Type B pancreatic cell (in vitro differentiated cells): ENCODE data around the gene OTULINL. TPM values are rescaled to one million over a fixed set of nuclear protein-coding genes. Genes with fewer than 3 reads are reported as not detected.
"Not testable (repeated sequence)": the region's sequence is repeated elsewhere in the genome, so short reads cannot be mapped to it uniquely, and the experiment has no call there.

Experiments
- DNase-seq: peaks from one replicate; pipeline ENCODE4 v3.0.0; 2021; ENCODE audit warnings: mixed read lengths; ENCODE audit not compliant: unreplicated experiment; ENCODE audit errors: extremely low spot score
- H3K27ac Mint-ChIP-seq: 2 replicates; pipeline ENCODE4 v1.8.0; 2021; ENCODE audit warnings: mild to moderate bottlenecking, mixed read lengths
- H3K27me3 Mint-ChIP-seq: 2 replicates; pipeline ENCODE4 v1.8.0; 2021; ENCODE audit warnings: mixed read lengths
- H3K36me3 Mint-ChIP-seq: 2 replicates; pipeline ENCODE4 v1.8.0; 2021; ENCODE audit warnings: mixed read lengths
- H3K4me1 Mint-ChIP-seq: one replicate; pipeline ENCODE4 v1.8.0; 2021; ENCODE audit warnings: mixed read lengths; ENCODE audit not compliant: unreplicated experiment
- H3K4me3 Mint-ChIP-seq: 2 replicates; pipeline ENCODE4 v1.8.0; 2021; ENCODE audit warnings: mild to moderate bottlenecking, mixed read lengths
- H3K9me3 Mint-ChIP-seq: 2 replicates; pipeline ENCODE4 v1.8.0; 2021; ENCODE audit warnings: mixed read lengths
- total RNA-seq: library from RNA; stranded (reverse); gene quantifications from 2 replicates; pipeline ENCODE4 v1.2.1, GENCODE V29; 2021; ENCODE audit warnings: low replicate concordance
- TF ChIP-seq, protein P1 (sequence below): fragments of 200-600 bp; sonication (generic); conservative IDR thresholded peaks from 2 replicates; pipeline ENCODE4 v1.5.0; 2021; ENCODE audit warnings: antibody characterized with exemption, mild to moderate bottlenecking

The OTULINL gene
- total RNA-seq, 1 donor from 2014 or later = 7.1 TPM

GRCh38 chr5:14547666-14548065 is 33.9 kb upstream of the OTULINL start:
- no peak overlapping the region for H3K4me3 Mint-ChIP-seq
- H3K4me1 Mint-ChIP-seq = no peaks in the 10 kb centered on the region
- no peaks in the 10 kb centered on the region for H3K36me3 Mint-ChIP-seq
- no peak overlapping the region for H3K27ac Mint-ChIP-seq
- peaks cover 5% of the 10 kb centered on the region for H3K9me3 Mint-ChIP-seq
- peaks cover 6% of the 10 kb centered on the region for H3K27me3 Mint-ChIP-seq
- TF ChIP-seq, protein P1, sequence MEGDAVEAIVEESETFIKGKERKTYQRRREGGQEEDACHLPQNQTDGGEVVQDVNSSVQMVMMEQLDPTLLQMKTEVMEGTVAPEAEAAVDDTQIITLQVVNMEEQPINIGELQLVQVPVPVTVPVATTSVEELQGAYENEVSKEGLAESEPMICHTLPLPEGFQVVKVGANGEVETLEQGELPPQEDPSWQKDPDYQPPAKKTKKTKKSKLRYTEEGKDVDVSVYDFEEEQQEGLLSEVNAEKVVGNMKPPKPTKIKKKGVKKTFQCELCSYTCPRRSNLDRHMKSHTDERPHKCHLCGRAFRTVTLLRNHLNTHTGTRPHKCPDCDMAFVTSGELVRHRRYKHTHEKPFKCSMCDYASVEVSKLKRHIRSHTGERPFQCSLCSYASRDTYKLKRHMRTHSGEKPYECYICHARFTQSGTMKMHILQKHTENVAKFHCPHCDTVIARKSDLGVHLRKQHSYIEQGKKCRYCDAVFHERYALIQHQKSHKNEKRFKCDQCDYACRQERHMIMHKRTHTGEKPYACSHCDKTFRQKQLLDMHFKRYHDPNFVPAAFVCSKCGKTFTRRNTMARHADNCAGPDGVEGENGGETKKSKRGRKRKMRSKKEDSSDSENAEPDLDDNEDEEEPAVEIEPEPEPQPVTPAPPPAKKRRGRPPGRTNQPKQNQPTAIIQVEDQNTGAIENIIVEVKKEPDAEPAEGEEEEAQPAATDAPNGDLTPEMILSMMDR = no peak
- no peak for DNase-seq

DNA sequence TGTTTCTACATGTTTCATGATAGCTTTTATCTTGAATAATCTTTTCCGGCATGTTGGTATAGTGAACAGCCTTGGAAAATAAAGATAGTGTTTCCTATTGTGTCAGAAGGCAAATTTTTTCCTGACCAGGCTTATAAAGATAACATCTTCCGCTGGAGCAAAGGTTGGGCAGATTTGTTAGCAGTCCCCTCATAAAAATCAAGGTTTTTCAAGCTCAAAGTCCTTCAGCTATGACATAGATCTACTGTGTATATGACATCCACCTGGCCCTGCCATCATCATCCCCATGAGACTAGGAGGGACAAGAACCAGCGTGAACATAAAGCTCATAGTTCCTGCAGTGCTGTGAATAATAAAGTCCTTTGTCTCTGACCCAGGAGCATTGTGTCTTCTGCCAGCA is 30.4 kb upstream of the OTULINL start:
- Mint-ChIP-seq H3K36me3 (no peaks in the 10 kb centered on the region), H3K4me1 (no peaks in the 10 kb centered on the region), H3K27me3 (peaks cover 9% of the 10 kb centered on the region), H3K4me3 (no peak overlapping the region), H3K27ac (no peak overlapping the region), H3K9me3 (peaks cover 5% of the 10 kb centered on the region)
- TF ChIP-seq, protein P1 = no peak
- DNase-seq = no peak

- Mint-ChIP-seq H3K4me3 (no peak overlapping the region), H3K36me3 (no peaks in the 10 kb centered on the region), H3K27me3 (peaks cover 9% of the 10 kb centered on the region)
These were observed 29.6 kb upstream of the OTULINL start for GRCh38 chr5:14552017-14552416.

DNA sequence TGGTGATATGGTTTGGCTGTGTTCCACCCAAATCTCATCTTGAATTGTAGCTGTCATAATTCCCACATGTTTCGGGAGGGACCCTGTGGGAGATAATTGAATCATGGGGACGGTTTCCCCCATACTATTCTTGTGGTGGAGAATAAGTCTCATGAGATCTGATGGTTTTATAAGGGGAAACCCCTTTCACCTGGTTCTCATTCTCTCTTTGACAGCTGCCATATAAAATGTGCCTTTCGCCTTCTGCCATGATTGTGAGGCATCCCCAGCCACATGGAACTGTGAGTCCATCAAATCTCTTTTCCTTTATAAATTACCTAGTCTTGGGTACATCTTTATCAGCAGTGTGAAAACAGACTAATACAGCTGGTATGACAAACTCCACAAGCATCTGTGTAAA is 27.3 kb upstream of the OTULINL start:
- not testable (repeated sequence) for H3K27me3 Mint-ChIP-seq, H3K36me3 Mint-ChIP-seq, DNase-seq, H3K4me1 Mint-ChIP-seq, H3K9me3 Mint-ChIP-seq, H3K27ac Mint-ChIP-seq, H3K4me3 Mint-ChIP-seq

More at GRCh38 chr5:14552017-14552416, 29.6 kb upstream of the OTULINL start:
- H3K9me3 Mint-ChIP-seq = peaks cover 5% of the 10 kb centered on the region
- TF ChIP-seq, protein P1 = no peak
- H3K27ac Mint-ChIP-seq = no peak overlapping the region
- no peaks in the 10 kb centered on the region for H3K4me1 Mint-ChIP-seq
- DNase-seq = no peak

DNA sequence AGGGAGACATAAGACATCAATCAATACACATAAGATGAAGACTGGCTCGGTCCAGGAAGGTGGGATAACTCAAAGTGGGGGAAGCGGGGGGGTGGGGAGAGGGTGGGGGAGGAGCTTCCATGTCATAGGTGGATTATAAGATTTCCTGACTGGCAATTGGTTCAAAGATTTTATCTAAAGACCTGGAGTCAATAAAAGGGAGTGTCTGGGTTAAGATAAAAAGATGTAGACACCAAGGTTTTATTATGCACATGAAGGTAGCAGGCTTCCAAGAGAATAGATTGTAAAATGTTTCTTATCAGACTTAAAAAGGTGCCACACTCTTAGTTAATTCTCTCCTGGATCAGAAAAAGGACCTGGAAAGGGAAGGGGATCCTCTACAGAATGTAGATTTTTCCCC is 25.6 kb upstream of the OTULINL start:
- no peak for DNase-seq
- no peaks in the 10 kb centered on the region for H3K36me3 Mint-ChIP-seq

DNA sequence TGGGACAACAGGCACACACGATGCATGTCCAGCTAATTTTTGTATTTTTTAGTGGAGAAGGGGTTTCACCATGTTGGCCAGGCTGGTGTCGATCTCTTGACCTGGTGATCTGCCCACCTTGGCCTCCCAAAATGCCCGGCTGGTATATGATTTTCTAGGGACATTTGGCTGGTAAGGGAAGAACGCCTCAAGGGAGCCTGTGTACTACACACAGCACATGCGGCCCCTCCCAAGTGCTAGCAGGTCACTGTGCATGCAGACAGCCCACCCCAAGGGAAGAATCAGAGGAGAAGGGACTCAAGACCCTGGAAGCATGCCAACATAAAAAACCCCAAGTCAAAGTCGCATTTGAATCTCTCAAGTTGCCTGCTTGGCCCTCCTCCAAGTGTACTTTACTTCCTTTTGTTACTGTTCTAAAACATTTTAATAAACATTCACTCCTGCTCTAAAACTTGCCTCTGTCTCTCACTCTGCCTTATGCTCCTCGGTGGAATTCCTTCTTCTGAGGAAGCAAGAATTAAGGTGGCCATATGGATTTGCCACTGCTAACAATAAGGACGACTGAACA is 24.3 kb upstream of the OTULINL start:
- Mint-ChIP-seq H3K4me1 (peaks cover 6% of the 10 kb centered on the region), H3K27me3 (peaks cover 3% of the 10 kb centered on the region), H3K4me3 (no peak overlapping the region), H3K36me3 (no peaks in the 10 kb centered on the region), H3K9me3 (peaks cover under 1% of the 10 kb centered on the region), H3K27ac (no peak overlapping the region)
- TF ChIP-seq, protein P1 = no peak
- DNase-seq = no peak

More for the DNA sequence above, 25.6 kb upstream of the OTULINL start:
- H3K27me3 Mint-ChIP-seq = peaks cover 3% of the 10 kb centered on the region
- H3K4me1 Mint-ChIP-seq = peaks cover 6% of the 10 kb centered on the region
- TF ChIP-seq, protein P1 = no peak
- H3K9me3 Mint-ChIP-seq = peaks cover 5% of the 10 kb centered on the region
- H3K4me3 Mint-ChIP-seq = no peak overlapping the region
- H3K27ac Mint-ChIP-seq = no peak overlapping the region
